A549 (cell line): ENCODE results near the gene UGT2B15.

ENCODE experiments used
- ELK1 ChIP-seq: fragments of 150-350 bp; IDR thresholded peaks from 2 replicates; pipeline ENCODE4 v1.6.1; 2014; ENCODE audit warnings: low read depth, mild to moderate bottlenecking, low read length
- JUN ChIP-seq, 2 experiments: fragments of >200 bp; sonication (Bioruptor Twin); formaldehyde crosslinking; IDR thresholded peaks; 2 replicates in 1 of 2; 3 replicates in 1 of 2; pipeline ENCODE4 v1.6.1; 2016 to 2017
- KDM5A ChIP-seq: fragments of 200-600 bp; sonication (generic); IDR thresholded peaks from 2 replicates; pipeline ENCODE4 v1.6.1; 2016; ENCODE audit warnings: antibody characterized with exemption, mild to moderate bottlenecking
- POLR2A ChIP-seq: IDR thresholded peaks from 2 replicates; pipeline ENCODE4 v1.6.1; 2012; ENCODE audit warnings: mild to moderate bottlenecking, low read length
- RCOR1 ChIP-seq: fragments of 150-350 bp; IDR thresholded peaks from 2 replicates; pipeline ENCODE4 v1.6.1; 2014; ENCODE audit warnings: antibody characterized with exemption, low read length, low read depth
- TF ChIP-seq, protein P1 (sequence below): IDR thresholded peaks from 2 replicates; pipeline ENCODE4 v1.6.1; 2012; ENCODE audit warnings: low read depth, borderline replicate concordance
- TF ChIP-seq, protein P2 (sequence below): fragments of >200 bp; sonication (Bioruptor Twin); formaldehyde crosslinking; IDR thresholded peaks from 3 replicates; pipeline ENCODE4 v1.5.1; 2016

DNA sequence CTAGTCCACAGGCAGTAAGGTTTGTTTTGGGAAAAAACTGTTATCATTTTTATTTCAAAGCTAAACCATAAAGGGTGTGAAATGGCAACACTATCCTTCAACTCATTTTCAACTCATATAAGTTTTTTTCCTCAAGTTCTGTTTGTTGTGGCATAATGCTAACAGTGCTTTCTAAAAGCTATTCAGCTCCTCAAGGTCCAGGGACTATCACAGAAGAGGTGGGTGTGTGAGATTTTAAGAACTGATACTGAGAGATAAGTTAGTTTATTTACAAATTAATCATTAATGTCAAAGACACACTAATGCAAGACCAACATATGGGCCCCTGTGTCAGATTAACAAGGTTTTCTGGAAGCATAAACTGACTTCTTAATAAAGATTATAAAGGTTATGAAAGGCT lies 11.8 kb downstream of the UGT2B15 start:
- TF ChIP-seq, protein P1, sequence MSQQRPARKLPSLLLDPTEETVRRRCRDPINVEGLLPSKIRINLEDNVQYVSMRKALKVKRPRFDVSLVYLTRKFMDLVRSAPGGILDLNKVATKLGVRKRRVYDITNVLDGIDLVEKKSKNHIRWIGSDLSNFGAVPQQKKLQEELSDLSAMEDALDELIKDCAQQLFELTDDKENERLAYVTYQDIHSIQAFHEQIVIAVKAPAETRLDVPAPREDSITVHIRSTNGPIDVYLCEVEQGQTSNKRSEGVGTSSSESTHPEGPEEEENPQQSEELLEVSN, result no peak
- TF ChIP-seq POLR2A (no peak), KDM5A (no peak), ELK1 (no peak), JUN (IDR thresholded peaks at IDR 0.05) (no peak), RCOR1 (no peak)
- TF ChIP-seq, protein P2, sequence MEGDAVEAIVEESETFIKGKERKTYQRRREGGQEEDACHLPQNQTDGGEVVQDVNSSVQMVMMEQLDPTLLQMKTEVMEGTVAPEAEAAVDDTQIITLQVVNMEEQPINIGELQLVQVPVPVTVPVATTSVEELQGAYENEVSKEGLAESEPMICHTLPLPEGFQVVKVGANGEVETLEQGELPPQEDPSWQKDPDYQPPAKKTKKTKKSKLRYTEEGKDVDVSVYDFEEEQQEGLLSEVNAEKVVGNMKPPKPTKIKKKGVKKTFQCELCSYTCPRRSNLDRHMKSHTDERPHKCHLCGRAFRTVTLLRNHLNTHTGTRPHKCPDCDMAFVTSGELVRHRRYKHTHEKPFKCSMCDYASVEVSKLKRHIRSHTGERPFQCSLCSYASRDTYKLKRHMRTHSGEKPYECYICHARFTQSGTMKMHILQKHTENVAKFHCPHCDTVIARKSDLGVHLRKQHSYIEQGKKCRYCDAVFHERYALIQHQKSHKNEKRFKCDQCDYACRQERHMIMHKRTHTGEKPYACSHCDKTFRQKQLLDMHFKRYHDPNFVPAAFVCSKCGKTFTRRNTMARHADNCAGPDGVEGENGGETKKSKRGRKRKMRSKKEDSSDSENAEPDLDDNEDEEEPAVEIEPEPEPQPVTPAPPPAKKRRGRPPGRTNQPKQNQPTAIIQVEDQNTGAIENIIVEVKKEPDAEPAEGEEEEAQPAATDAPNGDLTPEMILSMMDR, result no peak
